ENCODE measurements around the gene LAMA5. TPM values are rescaled to one million over a fixed set of nuclear protein-coding genes. Genes with fewer than 3 reads are reported as not detected.

The LAMA5 gene
- total and polyA plus RNA-seq, 2 of the 8 experiments (the other 6 are each of a cell fraction or from before 2014, with no cell fraction given): 34.4 to 225 TPM

GRCh38 chr20:62335532-62335931, 31.6 kb downstream of the LAMA5 start (continued):
- TF ChIP-seq SP4 (IDR thresholded peaks at IDR 0.05; ENCODE audit: low read length): no peak
- no peak for TF ChIP-seq RBBP5 (IDR thresholded peaks at IDR 0.05; ENCODE audit: borderline replicate concordance, low read depth, low read length)
- no peak for TF ChIP-seq CHD2 (IDR thresholded peaks at IDR 0.05; ENCODE audit: low read length)
- no peak for TF ChIP-seq BCL11A (IDR thresholded peaks at IDR 0.05; ENCODE audit: low read depth in 2 of 2, low read length in 2 of 2)
- TF ChIP-seq EGR1 (IDR thresholded peaks at IDR 0.05; ENCODE audit: borderline replicate concordance, low read depth, low read length): no peak

Data from H1 (cell line).